GM12878 (cell line): ENCODE measurements around the gene OR1F1. TPM values are rescaled to one million over a fixed set of nuclear protein-coding genes. Genes with fewer than 3 reads are reported as not detected.

Source experiments
- ATAC-seq: fragments of 200-7000 bp; cut with Tn5 transposase; 3 replicates; pipeline ENCODE4 v1.9.1; 2020; ENCODE audit warnings: mild to moderate bottlenecking, moderate library complexity
- BruUV-seq: library from RNA; stranded (reverse); fragments of 400-500 nt; replicated peaks from 2 replicates; lab custom pipeline; 2021; lab: Mats Ljungman, UMichigan
- CTCF ChIA-PET: fragments of 300-600 bp; sonication (Branson Sonifier 250); formaldehyde crosslinking; extraction: SDS; loops from one replicate; lab custom pipeline; 2021; ENCODE audit warnings: inconsistent platforms; lab: Yijun Ruan, JAX
- POLR2A ChIA-PET: fragments of 350-600 bp; formaldehyde crosslinking; extraction: SDS; loops from one replicate; lab custom pipeline; 2021; ENCODE audit warnings: inconsistent platforms; lab: Charles Lee
- RAD21 ChIA-PET: fragments of 300-600 bp; sonication (Branson Sonifier 250); formaldehyde crosslinking; loops from one replicate; lab custom pipeline; 2023; ENCODE audit warnings: antibody characterized with exemption; ENCODE audit not compliant: unreplicated experiment; lab: Charles Lee
- SMC1A ChIA-PET: fragments of 300-600 bp; sonication (Branson Sonifier 250); formaldehyde crosslinking; loops from one replicate; lab custom pipeline; 2023; ENCODE audit not compliant: unreplicated experiment, uncharacterized antibody; lab: Charles Lee
- DNase-seq: peaks from one replicate; pipeline ENCODE4 v3.0.0-alpha.2; 2011; ENCODE audit warnings: low read depth, low spot score
- FAIRE-seq: peaks from 3 replicates; lab custom pipeline; 2011; peaks lifted over from hg19 to GRCh38; lab: Jason Lieb, UNC
- H2AFZ ChIP-seq: 2 replicates; pipeline ENCODE4 v1.6.0; 2011; ENCODE audit warnings: low read depth, low read length, control low read depth; ENCODE audit not compliant: control insufficient read depth
- H3K27ac ChIP-seq: 2 replicates; pipeline ENCODE4 v1.5.1; 2011; ENCODE audit warnings: control low read depth; ENCODE audit not compliant: control insufficient read depth, insufficient read depth
- H3K27me3 ChIP-seq, 2 experiments: replicated peaks in 1 of 2; 2 replicates each; pipeline versions ENCODE4 v1.6.0 to v1.6.1; 2011; ENCODE audit warnings: low read length in 1 of 2; ENCODE audit not compliant: control insufficient read depth in 2 of 2, insufficient read depth in 2 of 2
- H3K36me3 ChIP-seq, 2 experiments: 2 replicates each; pipeline ENCODE4 v1.5.1; 2011; ENCODE audit warnings: low read length in 1 of 2; ENCODE audit not compliant: control insufficient read depth in 2 of 2, insufficient read depth in 2 of 2
- H3K4me1 ChIP-seq: 2 replicates; pipeline ENCODE4 v1.6.1; 2011; ENCODE audit warnings: mild to moderate bottlenecking, low read length, moderate library complexity, mixed read lengths; ENCODE audit not compliant: control insufficient read depth, insufficient read depth
- H3K4me2 ChIP-seq: 2 replicates; pipeline ENCODE4 v1.6.0; 2011; ENCODE audit warnings: control low read depth; ENCODE audit not compliant: control insufficient read depth, insufficient read depth
- H3K4me3 ChIP-seq: fragments of 200-600 bp; sonication (generic); 2 replicates; pipeline ENCODE4 v1.5.1; 2016
- H3K79me2 ChIP-seq: 2 replicates; pipeline ENCODE4 v1.6.0; 2011; ENCODE audit warnings: low read length; ENCODE audit not compliant: control insufficient read depth, insufficient read depth
- H3K9ac ChIP-seq: 2 replicates; pipeline ENCODE4 v1.8.0; 2011; ENCODE audit warnings: low read length, control low read depth, mixed read lengths; ENCODE audit not compliant: control insufficient read depth, insufficient read depth
- H3K9me3 ChIP-seq: replicated peaks from 3 replicates; pipeline ENCODE4 v1.5.1; 2011; ENCODE audit warnings: mild to moderate bottlenecking, low read length; ENCODE audit not compliant: control insufficient read depth, insufficient read depth
- H4K20me1 ChIP-seq: 2 replicates; pipeline ENCODE4 v1.6.0; 2011; ENCODE audit not compliant: control insufficient read depth, insufficient read depth
- HCFC1 ChIP-seq: fragments of 150-350 bp; IDR thresholded peaks from 2 replicates; pipeline ENCODE4 v1.6.1; 2014; ENCODE audit warnings: low read length
- KLF5 ChIP-seq: fragments of 450-650 bp; IDR thresholded peaks from 2 replicates; pipeline ENCODE4 v1.6.1; 2014; ENCODE audit warnings: mild to moderate bottlenecking; ENCODE audit not compliant: partially characterized antibody
- NBN ChIP-seq: fragments of 450-650 bp; IDR thresholded peaks from 2 replicates; pipeline ENCODE4 v1.6.1; 2016
- NFYA ChIP-seq: IDR thresholded peaks from 2 replicates; pipeline ENCODE4 v1.6.1; 2011; ENCODE audit warnings: low read depth, mild to moderate bottlenecking, low read length, improper control_type of control experiment, borderline replicate concordance
- RAD51 ChIP-seq: fragments of 450-650 bp; IDR thresholded peaks from 2 replicates; pipeline ENCODE4 v1.6.1; 2016; ENCODE audit warnings: moderate library complexity, mild to moderate bottlenecking, inconsistent platforms
- SUZ12 ChIP-seq: fragments of 200-600 bp; sonication (generic); IDR thresholded peaks from one replicate; pipeline ENCODE4 v1.6.1; 2018; ENCODE audit warnings: antibody characterized with exemption, mild to moderate bottlenecking; ENCODE audit not compliant: unreplicated experiment
- TAF1 ChIP-seq: IDR thresholded peaks from 2 replicates; pipeline ENCODE4 v1.6.1; 2011; ENCODE audit warnings: mild to moderate bottlenecking, low read depth, low read length, borderline replicate concordance
- ZNF217 ChIP-seq: fragments of 450-650 bp; IDR thresholded peaks from 2 replicates; pipeline ENCODE4 v1.6.1; 2017; ENCODE audit warnings: antibody characterized with exemption, mild to moderate bottlenecking
- ZNF687 ChIP-seq: fragments of 450-650 bp; IDR thresholded peaks from 2 replicates; pipeline ENCODE4 v1.6.1; 2017; ENCODE audit warnings: mild to moderate bottlenecking, moderate library complexity
- WGBS: methylation state at CpG from one replicate; pipeline ENCODE4 v1.1.6; 2016; ENCODE audit warnings: low lambda C conversion rate; ENCODE audit not compliant: insufficient replicate concordance, insufficient coverage; ENCODE audit errors: missing lambda C conversion rate; 5-methylcytosine and 5-hydroxymethylcytosine counted together
- in situ Hi-C: fragments of 300-500 bp; cut with MboI; formaldehyde crosslinking; loops from 9 replicates; pipeline ENCODE4 v1.14.3; 2018; ENCODE audit warnings: mixed read lengths
- intact Hi-C: fragments of 100-400 bp; cut with micrococcal nuclease; formaldehyde crosslinking; loops from one replicate; pipeline ENCODE4 v1.14.2; 2022; ENCODE audit not compliant: unreplicated experiment
- polyA plus RNA-seq, 11 experiments: library from polyadenylated mRNA; depleted of rRNA in 4 of 11; unstranded in 6 of 11; stranded (reverse) in 5 of 11; fragments of >200 nt; fragmentation: Nextera tagmentation in 4 of 11; fragmentation: Illumina TruSeq in 1 of 11; extraction: Ambion mirVana in 4 of 11; extraction: Trizol in 1 of 11; gene quantifications; 1 replicate in 1 of 11; 2 replicates in 10 of 11; pipeline versions ENCODE4 v1.2.1 to v1.2.3, GENCODE V29; 2011 to 2016; ENCODE audit warnings: inconsistent platforms in 2 of 11, missing spikeins in 2 of 11, low read depth in 1 of 11
- total RNA-seq, 4 experiments: library from RNA; depleted of rRNA in 3 of 4; stranded (reverse); fragments of >200 nt in 3 of 4; fragmentation: Illumina TruSeq in 1 of 4; extraction: Trizol in 1 of 4; gene quantifications; 2 replicates each; pipeline versions ENCODE4 v1.2.1 to v1.2.3, GENCODE V29; 2013 to 2021

OR1F1 gene
- total and polyA plus RNA-seq, 10 of the 15 experiments (the other 5 are each of a cell fraction or from before 2014, with no cell fraction given), result 0.10 to 0.14 (median 0.12) TPM; not detected in 7

- RAD21 ChIA-PET, result no interaction called here
- POLR2A ChIA-PET, result interaction anchor here (0.6 kb wide), 1 partner anchor 248 kb away, joined by 5 read pairs; no protein-coding TSS in a partner anchor
- no peak overlapping the region for H3K27ac ChIP-seq
- no peaks in the 10 kb centered on the region for H4K20me1 ChIP-seq
- no peak for FAIRE-seq
- H3K9me3 ChIP-seq, result no peaks in the 10 kb centered on the region; the same call in 2 of the 3 replicates
- H3K4me1 ChIP-seq, result peaks cover 12% of the 10 kb centered on the region
- H3K4me2 ChIP-seq, result no peak overlapping the region
- CTCF ChIA-PET, result no interaction called here
- H3K27me3 ChIP-seq, result no peaks in the 10 kb centered on the region; a peak in 1 of 4 replicates
- DNase-seq, result no peak
- WGBS, result 83% methylated on average over 49 of the region's 49 CpGs
- H3K36me3 ChIP-seq, result no peaks in the 10 kb centered on the region
- TF ChIP-seq TAF1 (no peak), HCFC1 (no peak), ZNF687 (no peak), NFYA (no peak), NBN (no peak), KLF5 (no peak), ZNF217 (no peak), RAD51 (no peak), SUZ12 (no peak)
- no peak for ATAC-seq
- BruUV-seq, result no TSS peak
- intact Hi-C loops (loop anchor here (5.0 kb wide), 1 partner anchor 89 kb away; the partner anchor contains the start of gene ZNF263), in situ Hi-C loops (no loop called here)
- no peak overlapping the region for H3K9ac ChIP-seq
- SMC1A ChIA-PET, result no interaction called here
- no peaks in the 10 kb centered on the region for H3K79me2 ChIP-seq
- no peak overlapping the region for H2AFZ ChIP-seq
- H3K4me3 ChIP-seq, result no peak overlapping the region
These were observed 5.5 kb downstream of the OR1F1 start for GRCh38 chr16:3193221-3194212.
